Neuronal stem cell (in vitro differentiated cells): ENCODE data around the gene CDC7.
A peak's percentile ranks its signal among the peaks of the same experiment; 100 is the strongest.

Experiments used
- DNase-seq: peaks from one replicate; pipeline ENCODE4 v3.0.0-alpha.2; 2013; ENCODE audit warnings: low spot score
- H2AFZ ChIP-seq: one replicate; pipeline ENCODE4 v1.6.1; 2013; ENCODE audit warnings: mild to moderate bottlenecking, low read length, inconsistent platforms
- H2AK5ac ChIP-seq: 2 replicates; pipeline ENCODE4 v1.6.1; 2013; ENCODE audit warnings: low read depth, mild to moderate bottlenecking, inconsistent platforms, low read length, moderate library complexity, mixed read lengths
- H2BK120ac ChIP-seq: 2 replicates; pipeline ENCODE4 v1.6.1; 2013; ENCODE audit warnings: low read depth, mild to moderate bottlenecking, inconsistent platforms, low read length, moderate library complexity, mixed read lengths
- H2BK12ac ChIP-seq: one replicate; pipeline ENCODE4 v1.6.1; 2013; ENCODE audit warnings: low read length, inconsistent platforms
- H2BK15ac ChIP-seq: 2 replicates; pipeline ENCODE4 v1.6.1; 2013; ENCODE audit warnings: mild to moderate bottlenecking, low read length, inconsistent platforms, mixed read lengths
- H2BK5ac ChIP-seq: one replicate; pipeline ENCODE4 v1.6.1; 2013; ENCODE audit warnings: inconsistent platforms, mild to moderate bottlenecking, low read length, moderate library complexity
- H3K14ac ChIP-seq: one replicate; pipeline ENCODE4 v1.6.1; 2013; ENCODE audit warnings: low read length, inconsistent platforms
- H3K18ac ChIP-seq: 2 replicates; pipeline ENCODE4 v1.6.1; 2013; ENCODE audit warnings: low read length, inconsistent platforms
- H3K23ac ChIP-seq: 2 replicates; pipeline ENCODE4 v1.6.1; 2013; ENCODE audit warnings: low read depth, mild to moderate bottlenecking, mixed read lengths, low read length, inconsistent platforms; ENCODE audit not compliant: poor library complexity
- H3K27ac ChIP-seq: replicated peaks from 3 replicates; pipeline ENCODE4 v1.5.1; 2013; ENCODE audit warnings: low read length, inconsistent platforms
- H3K27me3 ChIP-seq, 3 experiments: 2 replicates each; pipeline ENCODE4 v1.6.1; 2013; ENCODE audit warnings: low read length in 3 of 3, mild to moderate bottlenecking in 2 of 3, inconsistent platforms in 1 of 3, low read depth in 1 of 3, mixed read lengths in 1 of 3, moderate library complexity in 1 of 3; ENCODE audit not compliant: control insufficient read depth in 3 of 3, insufficient read depth in 3 of 3
- H3K36me3 ChIP-seq, 2 donors: replicated peaks in 1 of 2; 2 replicates each; pipeline ENCODE4 v1.6.1; 2013; ENCODE audit warnings: low read length in 2 of 2; ENCODE audit not compliant: control insufficient read depth in 2 of 2, insufficient read depth in 2 of 2
- H3K4ac ChIP-seq: 2 replicates; pipeline ENCODE4 v1.6.1; 2013; ENCODE audit warnings: inconsistent platforms, mild to moderate bottlenecking, low read length, moderate library complexity
- H3K4me1 ChIP-seq, 2 donors: 1 replicate in 1 of 2; 2 replicates in 1 of 2; pipeline ENCODE4 v1.6.1; 2013; ENCODE audit warnings: low read length in 2 of 2, low read depth in 1 of 2; ENCODE audit not compliant: control insufficient read depth in 2 of 2, insufficient read depth in 1 of 2
- H3K4me2 ChIP-seq: one replicate; pipeline ENCODE4 v1.6.1; 2013; ENCODE audit warnings: mild to moderate bottlenecking, low read length, inconsistent platforms; ENCODE audit not compliant: insufficient read depth, poor library complexity, severe bottlenecking
- H3K4me3 ChIP-seq, 2 donors: 2 replicates each; pipeline ENCODE4 v1.5.1; 2013; ENCODE audit warnings: low read length in 2 of 2, mild to moderate bottlenecking in 2 of 2, inconsistent platforms in 1 of 2, moderate library complexity in 1 of 2
- H3K79me1 ChIP-seq: one replicate; pipeline ENCODE4 v1.6.1; 2013; ENCODE audit warnings: low read depth, mild to moderate bottlenecking, inconsistent platforms, low read length, moderate library complexity
- H3K9ac ChIP-seq: one replicate; pipeline ENCODE4 v1.6.1; 2013; ENCODE audit warnings: mild to moderate bottlenecking, low read depth, low read length, inconsistent platforms; ENCODE audit not compliant: poor library complexity
- H3K9me3 ChIP-seq, 2 donors: replicated peaks in 1 of 2; 2 replicates each; pipeline versions ENCODE3 to v1.6.1; 2013; ENCODE audit warnings: low read length in 2 of 2, mild to moderate bottlenecking in 2 of 2, inconsistent platforms in 1 of 2, low read depth in 1 of 2, mixed read lengths in 1 of 2, moderate library complexity in 1 of 2; ENCODE audit not compliant: control insufficient read depth in 2 of 2, insufficient read depth in 1 of 2
- H4K8ac ChIP-seq: one replicate; pipeline ENCODE4 v1.6.1; 2013; ENCODE audit warnings: low read depth, mild to moderate bottlenecking, inconsistent platforms, low read length, moderate library complexity
- H4K91ac ChIP-seq: one replicate; pipeline ENCODE4 v1.6.1; 2013; ENCODE audit warnings: low read length, low read depth, mild to moderate bottlenecking, inconsistent platforms; ENCODE audit not compliant: poor library complexity
- WGBS, 2 donors: extraction: QIAGEN DNeasy Blood & Tissue Kit; methylation state at CpG; one replicate each; pipeline ENCODE4 v1.1.7; 2013; ENCODE audit warnings: missing lambda C conversion rate in 2 of 2, mixed read lengths in 1 of 2; ENCODE audit not compliant: insufficient read length in 2 of 2, insufficient replicate concordance in 1 of 2; ENCODE audit errors: extremely low coverage in 2 of 2; 5-methylcytosine and 5-hydroxymethylcytosine counted together

Gene CDC7

GRCh38 chr1:91537987-91538304 is 37.3 kb downstream of the CDC7 start:
- Histone ChIP-seq H3K79me1 (no peaks in the 10 kb centered on the region), H3K18ac (no peak overlapping the region), H2BK15ac (no peak overlapping the region), H3K23ac (no peak overlapping the region), H3K27me3 (no peaks in the 10 kb centered on the region), H3K36me3 (no peaks in the 10 kb centered on the region), H3K27ac (no peak overlapping the region), H2BK5ac (no peak overlapping the region), H4K91ac (no peak overlapping the region), H3K9ac (no peak overlapping the region), H2BK12ac (no peak overlapping the region), H2BK120ac (no peak overlapping the region), H3K4me2 (no peak overlapping the region), H3K4ac (no peak overlapping the region), H3K9me3 (no peaks in the 10 kb centered on the region), H4K8ac (no peak overlapping the region), H2AK5ac (no peak overlapping the region), H3K4me3 (no peak overlapping the region), H3K14ac (no peak overlapping the region), H3K4me1 (no peaks in the 10 kb centered on the region), H2AFZ (no peak overlapping the region)
- DNase-seq, result no peak
- no CpG with 5 or more reads among the region's 2 CpGs for WGBS, 2 donors

GRCh38 chr1:91540910-91541309 is 40.3 kb downstream of the CDC7 start:
- Histone ChIP-seq H3K79me1 (no peaks in the 10 kb centered on the region), H2BK12ac (no peak overlapping the region), H2AK5ac (no peak overlapping the region), H4K91ac (no peak overlapping the region), H3K36me3 (no peaks in the 10 kb centered on the region), H3K4ac (no peak overlapping the region), H3K14ac (no peak overlapping the region), H3K18ac (no peak overlapping the region), H3K4me3 (no peak overlapping the region), H2BK120ac (no peak overlapping the region), H3K4me2 (no peak overlapping the region), H2BK15ac (no peak overlapping the region), H3K4me1 (peaks cover 0 to 1% of the 10 kb centered on the region in 2 donors), H4K8ac (no peak overlapping the region), H2AFZ (no peak overlapping the region), H3K23ac (no peak overlapping the region), H3K27me3 (no peaks in the 10 kb centered on the region), H3K9ac (no peak overlapping the region), H3K27ac (no peak overlapping the region), H3K9me3 (no peaks in the 10 kb centered on the region), H2BK5ac (no peak overlapping the region)
- WGBS, 2 donors, result no CpG with 5 or more reads among the region's 1 CpG
- DNase-seq, result no peak

- Histone ChIP-seq H3K79me1 (no peaks in the 10 kb centered on the region), H3K36me3 (no peaks in the 10 kb centered on the region), H3K27ac (no peak overlapping the region), H3K23ac (no peak overlapping the region), H2BK120ac (no peak overlapping the region), H3K9ac (no peak overlapping the region), H4K91ac (no peak overlapping the region), H3K27me3 (no peaks in the 10 kb centered on the region), H3K18ac (no peak overlapping the region), H3K4ac (no peak overlapping the region), H3K4me1 (peaks cover 0 to 1% of the 10 kb centered on the region in 2 donors), H3K4me3 (no peak overlapping the region), H2BK12ac (no peak overlapping the region), H2AK5ac (no peak overlapping the region), H3K9me3 (peaks cover 0 to 1% of the 10 kb centered on the region in 2 donors), H2BK15ac (no peak overlapping the region), H2BK5ac (no peak overlapping the region), H3K14ac (no peak overlapping the region), H4K8ac (no peak overlapping the region), H2AFZ (no peak overlapping the region), H3K4me2 (no peak overlapping the region)
- DNase-seq, result no peak
- no CpG with 5 or more reads among the region's 5 CpGs for WGBS, 2 donors
These were observed 41.4 kb downstream of the CDC7 start for GRCh38 chr1:91541918-91542533.

- no peak overlapping the region for H2BK5ac ChIP-seq
- H2AFZ ChIP-seq, result no peak overlapping the region
- no peak overlapping the region for H3K4me2 ChIP-seq
- H3K18ac ChIP-seq, result peak overlapping the region; percentile 86
- peak overlapping the region; percentile 81 for H2AK5ac ChIP-seq
- peak overlapping the region; percentile 78 for H2BK15ac ChIP-seq
- DNase-seq, result no peak
- no peaks in the 10 kb centered on the region for H3K79me1 ChIP-seq
- H3K4ac ChIP-seq, result no peak overlapping the region
- peaks cover 0 to 1% of the 10 kb centered on the region in 2 donors for H3K4me1 ChIP-seq
- no peaks in the 10 kb centered on the region for H3K27me3 ChIP-seq
- H3K36me3 ChIP-seq, result no peaks in the 10 kb centered on the region
- peak overlapping the region; percentile 80 for H2BK12ac ChIP-seq
- no CpG with 5 or more reads among the region's 13 CpGs for WGBS, 2 donors
- H3K4me3 ChIP-seq, result no peak overlapping the region
- H3K9ac ChIP-seq, result no peak overlapping the region
- H3K23ac ChIP-seq, result peak overlapping the region; percentile 59
- H3K14ac ChIP-seq, result no peak overlapping the region
- H2BK120ac ChIP-seq, result peak overlapping the region; percentile 58
- peak overlapping the region; percentile 52 for H4K8ac ChIP-seq
- no peak overlapping the region for H3K27ac ChIP-seq
- no peak overlapping the region for H4K91ac ChIP-seq
- H3K9me3 ChIP-seq, result peaks cover 0 to 1% of the 10 kb centered on the region in 2 donors
These were observed 45.1 kb downstream of the CDC7 start for GRCh38 chr1:91545506-91546300.
